GM19099 (cell line): ENCODE measurements around the gene PLD3.

Experiments
- POLR2A ChIP-seq: IDR thresholded peaks from 3 replicates; pipeline ENCODE4 v1.6.1; 2011; ENCODE audit warnings: low read depth; ENCODE audit not compliant: insufficient read length; ENCODE audit errors: extremely low read depth

PLD3 gene

DNA sequence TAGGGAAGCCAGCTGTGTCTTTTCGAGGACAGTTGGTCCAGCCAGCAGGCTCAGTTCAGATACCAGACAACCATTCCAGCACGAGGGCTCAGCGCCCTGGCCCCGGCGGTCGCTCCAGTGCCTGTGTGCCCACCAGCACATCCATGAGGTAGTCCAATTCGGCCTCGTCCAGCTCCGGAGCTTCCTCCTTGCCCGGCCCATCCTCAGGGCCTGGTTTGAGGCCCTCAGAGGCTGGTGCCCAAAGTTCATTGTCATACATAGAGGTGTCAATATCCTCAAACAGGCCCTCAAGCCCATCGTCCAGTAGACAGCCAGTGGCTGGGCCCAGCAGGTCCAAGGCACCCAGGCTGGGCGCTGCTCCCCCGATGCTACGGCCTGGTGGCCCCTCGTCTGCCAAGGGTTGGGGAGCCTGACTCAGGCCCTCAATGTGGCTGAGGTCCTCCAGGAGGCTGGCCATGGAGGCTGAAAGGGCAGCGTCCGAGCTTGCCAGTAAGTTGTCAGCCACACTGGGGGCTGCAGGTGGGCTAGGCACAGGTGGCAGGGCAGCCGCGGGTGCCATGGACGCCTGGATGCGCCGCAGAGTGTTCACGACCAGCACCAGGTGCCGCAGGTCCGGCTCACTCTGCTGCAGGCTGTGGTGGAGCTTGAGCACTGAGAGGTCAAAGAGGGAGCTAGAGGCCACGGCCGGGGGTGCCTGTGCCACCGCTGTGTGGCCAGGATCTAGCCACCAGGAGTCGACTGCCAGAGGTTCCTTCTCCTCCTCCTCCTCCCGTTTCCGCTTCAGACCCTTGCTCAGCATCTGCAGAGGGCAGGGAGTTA lies 74.5 kb downstream of the PLD3 start:
- no peak for TF ChIP-seq POLR2A

DNA sequence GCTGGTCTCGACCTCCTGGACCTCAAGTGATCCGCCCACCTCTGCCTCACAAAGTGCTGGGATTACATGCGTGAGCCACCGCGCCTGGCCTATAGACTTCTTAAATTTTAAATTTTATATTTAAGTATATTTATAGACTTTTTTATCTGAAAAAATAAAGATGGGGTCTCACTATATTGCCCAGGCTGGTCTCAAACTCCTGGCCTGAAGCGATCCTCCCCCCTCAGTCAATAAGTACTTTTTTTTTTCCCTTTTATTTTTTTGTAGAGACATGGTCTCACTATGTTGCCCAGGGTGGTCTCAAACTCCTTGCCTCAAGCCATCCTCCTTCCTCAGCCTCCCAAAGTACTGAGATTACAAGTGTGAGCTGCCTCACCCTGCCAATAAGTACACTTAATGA lies 75.4 kb downstream of the PLD3 start:
- TF ChIP-seq POLR2A = no peak

- no peak for TF ChIP-seq POLR2A
Measured at GRCh38 chr19:40424637-40425449, 76.3 kb downstream of the PLD3 start.

GRCh38 chr19:40425450-40426287 lies 77.2 kb downstream of the PLD3 start, which contains the start of gene SERTAD1:
Gene SERTAD1 (minus strand): TSS chr19:40425992. CDS start chr19:40423546, 2,446 bp downstream.
- TF ChIP-seq POLR2A = peak; percentile 99
